ENCODE data around the gene TAGAP. TPM values are rescaled to one million over a fixed set of nuclear protein-coding genes. Genes with fewer than 3 reads are reported as not detected.

TAGAP gene
- total RNA-seq, 4 donors from 2014 or later = 1.0 to 4.3 (median 1.9) TPM

GRCh38 chr6:159063549-159063948, 18.8 kb upstream of the TAGAP start:
- TF ChIP-seq POLR2AphosphoS5 (IDR thresholded peaks at IDR 0.05) = no peak
- TF ChIP-seq POLR2A (IDR thresholded peaks at IDR 0.05) = no peak
- TF ChIP-seq EP300 (IDR thresholded peaks at IDR 0.05) = no peak
- TF ChIP-seq CTCF (IDR thresholded peaks at IDR 0.05) = no peak
- Histone ChIP-seq H3K9me3 (no peaks in the 10 kb centered on the region), H3K27ac (no peak overlapping the region), H3K4me1 (no peaks in the 10 kb centered on the region), H3K36me3 (no peaks in the 10 kb centered on the region), H3K4me3 (no peak overlapping the region), H3K27me3 (peaks cover 8% of the 10 kb centered on the region)
- ATAC-seq = no peak
- 80 to 85% methylated on average over 1 to 4 of the region's 6 CpGs for WGBS, 2 donors (ENCODE audit: low coverage in 1 of 2)

GRCh38 chr6:159062976-159063375, 18.2 kb upstream of the TAGAP start:
- Histone ChIP-seq H3K9me3 (no peaks in the 10 kb centered on the region), H3K27ac (no peak overlapping the region), H3K36me3 (no peaks in the 10 kb centered on the region), H3K4me3 (no peak overlapping the region), H3K4me1 (no peaks in the 10 kb centered on the region), H3K27me3 (peaks cover 8% of the 10 kb centered on the region)
- ATAC-seq = no peak
- TF ChIP-seq EP300 (IDR thresholded peaks at IDR 0.05) (no peak), POLR2A (IDR thresholded peaks at IDR 0.05) (no peak), POLR2AphosphoS5 (IDR thresholded peaks at IDR 0.05) (no peak), CTCF (IDR thresholded peaks at IDR 0.05) (no peak)
- 54 to 68% methylated on average over 2 of the region's 2 CpGs for WGBS, 2 donors (ENCODE audit: low coverage in 1 of 2)

- WGBS, 2 donors (ENCODE audit: low coverage in 1 of 2) = 55 to 68% methylated on average over 3 of the region's 3 CpGs
- Histone ChIP-seq H3K4me3 (no peak overlapping the region), H3K9me3 (no peaks in the 10 kb centered on the region), H3K27me3 (peaks cover 8% of the 10 kb centered on the region), H3K4me1 (no peaks in the 10 kb centered on the region), H3K36me3 (no peaks in the 10 kb centered on the region), H3K27ac (no peak overlapping the region)
- TF ChIP-seq POLR2A (IDR thresholded peaks at IDR 0.05) (no peak), CTCF (IDR thresholded peaks at IDR 0.05) (no peak), EP300 (IDR thresholded peaks at IDR 0.05) (no peak), POLR2AphosphoS5 (IDR thresholded peaks at IDR 0.05) (no peak)
- ATAC-seq = peak; percentile 22
These were observed 17.8 kb upstream of the TAGAP start for GRCh38 chr6:159062564-159062945.

- no peak overlapping the region for H3K4me3 ChIP-seq
- peak; percentile 43 for ATAC-seq
- H3K36me3 ChIP-seq = no peaks in the 10 kb centered on the region
- no peaks in the 10 kb centered on the region for H3K9me3 ChIP-seq
- H3K4me1 ChIP-seq = no peaks in the 10 kb centered on the region
- TF ChIP-seq CTCF (IDR thresholded peaks at IDR 0.05) = no peak
- 73 to 83% methylated on average over 6 to 8 of the region's 10 CpGs for WGBS, 2 donors (ENCODE audit: low coverage in 1 of 2)
- peaks cover 13% of the 10 kb centered on the region for H3K27me3 ChIP-seq
- no peak overlapping the region for H3K27ac ChIP-seq
These were observed 17.2 kb upstream of the TAGAP start for GRCh38 chr6:159061805-159062563.

GRCh38 chr6:159061146-159061545, 16.4 kb upstream of the TAGAP start:
- H3K4me3 ChIP-seq = no peak overlapping the region
- TF ChIP-seq POLR2A (IDR thresholded peaks at IDR 0.05) (no peak), EP300 (IDR thresholded peaks at IDR 0.05) (no peak)
- no peak overlapping the region for H3K27ac ChIP-seq
- WGBS, 2 donors (ENCODE audit: low coverage in 1 of 2) = 78% methylated on average over 5 of the region's 7 CpGs; no CpG with 5 or more reads in 1 of the 2 donors
- no peak for ATAC-seq
- H3K4me1 ChIP-seq = no peaks in the 10 kb centered on the region
- H3K36me3 ChIP-seq = no peaks in the 10 kb centered on the region
- peaks cover 19% of the 10 kb centered on the region for H3K27me3 ChIP-seq
- no peaks in the 10 kb centered on the region for H3K9me3 ChIP-seq
